GM18517 (cell line): ENCODE results near the gene KPNA2.
A peak's percentile ranks its signal among the peaks of the same experiment; 100 is the strongest.
"Not testable (repeated sequence)": the region's sequence is repeated elsewhere in the genome, so short reads cannot be mapped to it uniquely, and the experiment has no call there.

Experiments used
- ATAC-seq: cut with Tn5 transposase; IDR thresholded peaks from one replicate; pipeline ENCODE4 v1.9.1; 2021; ENCODE audit warnings: mild to moderate bottlenecking, moderate library complexity; ENCODE audit not compliant: unreplicated experiment

Gene KPNA2

DNA sequence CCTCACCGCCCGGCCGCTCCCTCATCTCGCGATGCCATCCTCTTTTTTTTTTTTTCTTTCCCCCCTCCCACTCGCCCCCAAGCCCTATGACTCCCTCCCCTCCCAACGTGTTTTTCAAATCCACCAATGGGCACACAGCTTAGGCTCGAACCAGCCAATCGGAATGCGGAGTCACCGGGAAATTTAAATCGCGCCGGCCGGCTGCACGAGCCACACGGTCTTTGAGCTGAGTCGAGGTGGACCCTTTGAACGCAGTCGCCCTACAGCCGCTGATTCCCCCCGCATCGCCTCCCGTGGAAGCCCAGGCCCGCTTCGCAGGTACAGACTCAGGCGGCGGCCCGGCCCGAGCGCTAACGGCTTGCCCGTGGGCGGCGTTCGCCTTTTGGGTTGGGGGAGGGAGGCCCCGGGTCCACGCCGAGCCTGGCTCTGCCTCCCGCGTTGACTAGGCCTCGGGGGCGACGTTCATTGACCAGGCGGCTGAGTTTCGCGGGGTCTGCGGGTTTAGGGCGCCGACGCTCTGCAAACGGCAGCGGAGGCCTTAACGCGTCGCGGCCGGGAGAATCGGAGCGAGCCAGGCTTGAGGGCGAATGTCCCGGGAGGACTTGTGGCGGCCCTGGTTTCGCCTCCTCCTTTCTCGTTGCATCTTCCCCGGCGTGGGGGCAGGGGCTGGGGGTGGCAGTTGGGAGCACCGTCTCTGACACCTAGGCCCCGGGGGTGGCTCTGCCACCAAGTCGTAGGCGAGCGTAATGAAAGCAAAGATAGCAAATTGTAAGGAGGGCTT, at the start of gene KPNA2:
Gene KPNA2, plus strand, starts transcription at position 213 of the 781 bp plus-strand sequence. CDS start 1,398 bp downstream, outside the sequence.
- peak; percentile 89 for ATAC-seq

DNA sequence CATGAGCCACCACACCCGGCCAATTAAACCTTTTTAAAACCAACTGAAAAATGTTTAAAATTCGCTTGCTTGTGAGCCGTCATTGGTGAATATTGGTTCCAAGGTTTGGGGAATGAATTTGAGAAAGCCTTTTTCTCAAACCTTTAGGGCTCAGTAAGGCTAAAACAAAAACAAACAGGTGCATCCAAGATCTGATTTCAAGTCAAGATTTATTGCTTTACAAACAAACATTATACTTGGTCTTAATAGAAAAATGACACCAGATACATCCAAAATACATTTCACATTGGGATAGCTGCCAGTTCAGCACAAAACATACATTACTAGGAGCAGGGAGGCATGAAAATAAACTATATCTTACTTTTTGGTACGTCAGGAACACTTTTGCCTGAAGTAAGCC, 44.6 kb upstream of the KPNA2 start:
- ATAC-seq: no peak

DNA sequence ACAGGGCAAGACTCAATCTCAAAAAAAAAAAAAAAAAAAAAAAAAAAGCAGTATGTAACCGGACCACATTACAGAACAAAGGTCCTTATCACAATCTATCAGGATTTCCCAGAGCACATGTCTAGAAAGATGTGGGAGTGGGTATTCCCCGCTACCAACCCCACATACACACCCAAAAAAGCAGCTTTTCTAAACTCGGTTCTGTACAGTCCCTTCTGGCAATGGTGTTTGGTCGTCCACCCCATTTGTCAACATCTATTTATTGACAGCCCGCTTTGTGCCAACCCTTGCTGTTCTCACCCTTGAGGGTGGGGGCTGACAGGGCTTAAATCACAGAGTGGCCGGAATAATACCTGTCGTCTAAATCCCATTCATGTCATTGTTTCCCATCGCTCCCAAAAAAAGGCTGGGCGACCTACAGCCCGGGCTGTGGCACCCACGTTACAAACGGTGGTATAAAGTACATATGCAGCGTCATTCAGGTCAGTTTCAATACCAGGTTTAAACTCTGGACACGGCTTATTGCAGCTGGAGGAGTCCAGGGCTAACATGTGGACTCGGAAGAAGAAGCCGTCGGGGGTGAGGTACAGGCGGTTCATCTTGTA, 42.9 kb upstream of the KPNA2 start:
- ATAC-seq: no peak

DNA sequence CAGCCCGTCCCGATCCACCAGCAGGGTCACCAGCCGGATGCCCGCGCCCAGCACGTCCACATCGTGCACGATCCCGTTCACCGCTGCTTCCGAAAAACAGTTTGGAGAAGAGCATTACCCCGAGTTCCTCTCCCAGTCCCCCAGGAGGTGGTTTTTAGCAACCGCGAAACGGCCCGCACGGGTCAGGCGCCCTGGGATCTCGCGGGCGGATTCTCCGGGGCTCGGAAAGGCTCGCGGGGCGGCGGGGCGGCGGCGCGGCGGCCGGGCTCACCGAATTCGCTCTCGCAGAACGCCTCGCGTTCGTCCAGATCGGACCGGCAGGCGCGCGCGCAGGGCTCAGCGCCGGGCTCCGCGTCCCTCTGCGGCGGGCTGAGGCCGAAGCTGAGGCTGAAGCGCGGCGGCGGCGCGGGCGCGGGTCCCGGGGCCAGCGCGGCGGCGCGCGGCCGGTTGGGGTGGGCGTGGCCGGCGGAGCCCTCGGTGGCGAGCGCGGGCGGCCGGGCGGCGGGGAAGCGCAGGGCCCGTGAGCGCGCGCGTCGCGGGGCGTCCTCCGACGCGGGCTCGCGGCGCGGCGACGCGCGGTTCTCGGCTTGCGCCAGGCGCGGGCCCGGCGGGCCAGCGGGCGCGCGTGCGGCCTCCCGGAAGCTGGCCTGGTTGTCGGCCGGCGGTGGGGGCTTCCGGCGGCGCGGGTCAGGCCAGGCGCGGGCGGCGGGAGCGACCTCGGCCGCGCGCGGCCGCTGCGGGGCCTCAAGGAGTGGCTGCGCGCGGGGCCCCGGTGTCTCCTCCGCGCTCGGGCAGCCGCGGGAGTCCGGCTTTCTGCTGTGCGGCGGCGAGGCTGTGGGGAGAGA, 42.2 kb upstream of the KPNA2 start:
- peak; percentile 63 for ATAC-seq

DNA sequence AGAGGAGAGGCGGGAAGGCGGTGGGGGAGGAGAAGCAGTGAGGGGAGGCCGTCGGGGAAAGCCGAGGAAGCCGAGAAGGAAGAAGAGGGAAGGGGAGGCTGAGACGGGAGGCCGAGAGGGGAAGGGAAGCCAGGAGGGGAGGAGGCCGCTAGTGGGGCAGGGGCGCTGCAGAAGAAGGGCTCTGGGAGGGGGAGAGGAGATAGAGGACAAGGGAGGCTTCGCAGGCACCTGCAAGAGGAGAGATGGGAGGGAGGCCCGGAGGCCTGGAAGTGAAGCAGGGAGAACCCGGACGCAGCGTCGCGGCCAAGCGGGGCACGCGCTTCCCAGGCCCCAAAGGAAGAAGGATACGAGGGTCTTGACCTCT, 41.6 kb upstream of the KPNA2 start:
- ATAC-seq: no peak

DNA sequence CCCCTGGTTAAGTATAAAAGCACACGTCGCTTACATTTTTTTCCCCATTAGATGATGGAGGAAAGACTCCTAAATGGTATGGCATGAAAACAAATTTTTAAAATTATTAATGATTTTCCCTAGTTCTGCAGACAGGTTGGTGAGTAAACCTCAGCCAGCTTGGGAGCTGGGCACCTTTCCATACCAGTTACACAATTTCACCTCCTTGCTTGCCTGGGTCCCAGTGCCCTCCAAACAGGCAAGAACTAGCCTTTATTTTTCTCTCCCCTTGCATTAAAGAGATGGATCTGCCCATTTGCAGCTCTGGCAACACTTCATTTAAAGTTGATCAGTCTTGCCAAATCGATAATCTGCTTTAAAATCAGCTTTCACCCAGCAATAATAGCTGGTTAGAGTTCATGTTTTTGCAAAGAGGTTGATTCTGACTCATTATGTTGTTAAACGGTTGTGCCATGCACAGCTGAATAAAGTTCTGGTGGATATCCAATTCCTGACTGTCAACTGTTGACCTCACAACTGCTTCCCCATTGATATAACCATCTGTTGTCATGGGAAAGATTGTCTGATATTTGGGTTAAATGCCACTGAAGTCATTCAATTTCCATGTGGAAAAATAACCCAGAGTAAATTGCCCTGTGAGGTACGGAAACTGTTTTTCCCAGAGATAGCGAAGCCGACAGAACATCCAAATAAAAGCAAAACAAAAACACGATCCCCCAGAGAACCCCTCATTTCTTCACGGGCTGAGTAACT, 40.5 kb upstream of the KPNA2 start:
- ATAC-seq: no peak

- ATAC-seq: no peak
Measured at GRCh38 chr17:67995570-67996263, 39.8 kb upstream of the KPNA2 start.

- ATAC-seq: not testable (repeated sequence)
Measured at GRCh38 chr17:67996301-67997171, 39.0 kb upstream of the KPNA2 start, which contains the start of gene C17orf58. Gene C17orf58 (minus strand): TSS chr17:67996469. CDS start chr17:67996198, 271 bp downstream.

DNA sequence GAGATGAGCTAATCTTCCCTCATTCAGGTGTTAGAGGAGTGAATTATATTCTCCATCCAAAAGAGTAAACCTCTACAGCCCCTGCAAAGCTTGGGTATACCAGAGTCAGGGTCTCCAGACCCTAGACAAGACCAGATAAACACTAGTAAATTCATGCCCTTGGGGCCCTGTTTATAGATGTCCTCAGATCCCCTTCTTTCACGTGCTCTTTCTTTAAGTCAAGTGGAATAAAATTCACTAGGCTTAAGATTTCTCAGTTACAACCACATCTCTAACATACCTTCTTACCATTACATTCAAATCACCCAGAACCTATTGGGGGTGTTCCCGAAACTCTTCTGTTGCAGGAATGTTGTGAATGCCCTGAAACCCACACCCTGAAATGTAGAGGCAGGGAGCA, 37.1 kb upstream of the KPNA2 start:
- ATAC-seq: no peak

- no peak for ATAC-seq
Measured at GRCh38 chr17:67999291-67999911, 36.1 kb upstream of the KPNA2 start.

- ATAC-seq: no peak
Measured at GRCh38 chr17:68004201-68004600, 31.3 kb upstream of the KPNA2 start.

GRCh38 chr17:68006797-68007196, 28.7 kb upstream of the KPNA2 start:
- no peak for ATAC-seq

DNA sequence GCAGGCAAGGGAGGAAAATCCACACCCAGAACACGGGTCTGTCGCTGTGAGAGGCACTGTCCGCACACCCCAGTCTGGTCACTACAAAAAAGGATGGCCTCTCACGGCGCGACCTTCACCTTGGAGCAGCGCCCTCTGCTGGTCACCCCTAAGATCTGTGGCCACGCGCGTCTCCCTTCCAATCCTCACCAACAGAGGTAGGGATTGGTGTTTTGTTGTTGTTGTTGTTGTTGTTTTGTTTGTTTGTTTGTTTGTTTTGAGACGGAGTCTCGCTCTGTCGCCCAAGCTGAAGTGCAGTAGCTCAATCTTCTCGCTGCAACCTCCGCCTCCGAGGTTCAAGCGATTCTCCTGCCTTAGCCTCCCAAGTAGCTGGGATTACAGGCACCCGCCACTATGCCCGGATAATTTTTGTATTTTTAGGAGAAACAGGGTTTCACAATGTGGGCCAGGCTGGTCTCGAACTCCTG, 24.3 kb upstream of the KPNA2 start:
- ATAC-seq: no peak

- ATAC-seq: no peak
Measured at GRCh38 chr17:68013385-68013784, 22.1 kb upstream of the KPNA2 start.

- no peak for ATAC-seq
Measured at GRCh38 chr17:68015081-68015723, 20.3 kb upstream of the KPNA2 start.

DNA sequence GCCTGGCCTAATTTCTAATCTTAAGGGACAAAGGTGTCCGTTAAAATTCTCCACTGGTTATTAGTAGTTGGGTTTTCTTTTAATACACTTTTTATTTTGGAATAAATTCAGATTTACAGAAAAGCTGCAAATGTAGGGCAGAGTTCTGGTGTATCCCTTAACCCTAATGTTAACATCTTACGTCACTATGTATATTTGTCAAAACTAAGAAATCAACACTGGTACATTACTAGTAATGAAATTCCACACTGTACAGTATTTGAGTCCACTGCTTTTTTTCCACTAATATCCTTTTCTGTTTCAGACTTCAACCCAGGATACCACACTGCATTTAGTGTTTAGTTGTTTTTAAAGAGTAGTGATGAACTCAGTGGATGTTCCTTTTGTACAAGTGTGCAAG, 18.7 kb upstream of the KPNA2 start:
- ATAC-seq: no peak

- ATAC-seq: not testable (repeated sequence)
Measured at GRCh38 chr17:68018493-68018892, 17.0 kb upstream of the KPNA2 start.

DNA sequence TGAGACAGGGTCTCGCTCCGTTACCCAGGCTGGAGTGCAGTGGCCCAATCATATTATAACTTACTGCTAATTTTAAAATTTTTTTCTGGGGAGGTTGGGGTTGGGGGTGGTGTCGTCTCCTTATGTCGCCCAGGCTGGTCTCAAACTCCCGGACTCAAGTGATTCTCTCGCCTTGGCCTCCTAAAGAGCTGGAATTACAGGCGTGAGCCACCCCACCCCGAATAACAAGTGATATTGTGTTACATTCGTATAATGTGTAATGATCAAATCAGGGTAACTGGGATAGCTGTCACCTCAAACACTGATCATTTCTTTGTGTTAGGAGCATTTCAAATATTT, 16.2 kb upstream of the KPNA2 start:
- no peak for ATAC-seq
